GM23338 (cell line): Measurements from ENCODE around the gene SIK2. TPM values are rescaled to one million over a fixed set of nuclear protein-coding genes. Genes with fewer than 3 reads are reported as not detected.
A peak's percentile ranks its signal among the peaks of the same experiment; 100 is the strongest.

Experiments
- ATAC-seq: fragments of 200-7000 bp; cut with Tn5 transposase; 3 replicates; pipeline ENCODE4 v1.9.1; 2020
- DNase-seq: peaks from one replicate; pipeline ENCODE4 v3.0.0-alpha.2; 2015; ENCODE audit warnings: low spot score
- H2AFZ ChIP-seq: fragments of 200-600 bp; sonication (generic); 2 replicates; pipeline ENCODE4 v1.8.0; 2016; ENCODE audit warnings: antibody characterized with exemption, mild to moderate bottlenecking, moderate library complexity
- H3F3A ChIP-seq: fragments of 200-600 bp; sonication (generic); replicated peaks from 2 replicates; pipeline ENCODE4 v1.8.0; 2017; ENCODE audit warnings: antibody characterized with exemption, mixed run types, low read depth
- H3K27ac ChIP-seq: fragments of 200-600 bp; sonication (generic); 2 replicates; pipeline ENCODE4 v1.6.1; 2016; ENCODE audit warnings: low read depth
- H3K27me3 ChIP-seq: fragments of 200-600 bp; sonication (generic); 2 replicates; pipeline ENCODE4 v1.8.0; 2016; ENCODE audit warnings: mild to moderate bottlenecking, mixed run types, moderate library complexity; ENCODE audit not compliant: insufficient read depth
- H3K36me3 ChIP-seq: fragments of 200-600 bp; sonication (generic); 2 replicates; pipeline ENCODE4 v1.8.0; 2016; ENCODE audit warnings: mild to moderate bottlenecking; ENCODE audit not compliant: insufficient read depth
- H3K4me1 ChIP-seq: fragments of 200-600 bp; sonication (generic); 2 replicates; pipeline ENCODE4 v1.8.0; 2016; ENCODE audit warnings: mild to moderate bottlenecking, moderate library complexity; ENCODE audit not compliant: insufficient read depth
- H3K4me2 ChIP-seq: fragments of 200-600 bp; sonication (generic); 2 replicates; pipeline ENCODE4 v1.7.1; 2017; ENCODE audit warnings: mixed run types
- H3K4me3 ChIP-seq: fragments of 200-600 bp; sonication (generic); 2 replicates; pipeline ENCODE4 v1.6.1; 2016; ENCODE audit warnings: mixed run types
- H3K79me2 ChIP-seq: fragments of 200-600 bp; sonication (generic); replicated peaks from 2 replicates; pipeline ENCODE4 v1.8.0; 2017; ENCODE audit warnings: mild to moderate bottlenecking; ENCODE audit not compliant: insufficient read depth
- H3K9me2 ChIP-seq: fragments of 200-600 bp; sonication (generic); 2 replicates; pipeline ENCODE4 v1.8.0; 2017; ENCODE audit not compliant: insufficient read depth
- H4K20me1 ChIP-seq: fragments of 200-600 bp; sonication (generic); replicated peaks from 2 replicates; pipeline ENCODE4 v1.8.0; 2017; ENCODE audit warnings: mild to moderate bottlenecking; ENCODE audit not compliant: insufficient read depth
- H3K27ac Mint-ChIP-seq: 2 replicates; pipeline ENCODE4 v1.8.0; 2020; ENCODE audit warnings: inconsistent platforms, mild to moderate bottlenecking, moderate library complexity, mixed read lengths
- H3K27me3 Mint-ChIP-seq: 3 replicates; pipeline ENCODE4 v1.8.0; 2022; ENCODE audit warnings: low read depth, mild to moderate bottlenecking, moderate library complexity, mixed read lengths, inconsistent platforms; ENCODE audit not compliant: insufficient read depth, poor library complexity
- H3K36me3 Mint-ChIP-seq: 3 replicates; pipeline ENCODE4 v1.8.0; 2021; ENCODE audit warnings: low read depth, mild to moderate bottlenecking, inconsistent platforms, moderate library complexity, mixed read lengths
- H3K4me1 Mint-ChIP-seq: 3 replicates; pipeline ENCODE4 v1.8.0; 2020; ENCODE audit warnings: mild to moderate bottlenecking, inconsistent platforms, mixed read lengths
- H3K4me3 Mint-ChIP-seq: 3 replicates; pipeline ENCODE4 v1.8.0; 2021; ENCODE audit warnings: moderate library complexity, mild to moderate bottlenecking, inconsistent platforms, mixed read lengths
- H3K9me3 Mint-ChIP-seq: 3 replicates; pipeline ENCODE4 v1.8.0; 2020; ENCODE audit warnings: moderate library complexity, mild to moderate bottlenecking, inconsistent platforms, mixed read lengths
- CREB1 ChIP-seq: fragments of 250-450 bp; sonication (Bioruptor Pico); IDR thresholded peaks from 2 replicates; pipeline ENCODE4 v1.5.0; 2020; ENCODE audit warnings: low read depth, mild to moderate bottlenecking, moderate library complexity
- EZH2 ChIP-seq: fragments of 200-600 bp; sonication (generic); IDR thresholded peaks from one replicate; pipeline ENCODE4 v1.8.0; 2017; ENCODE audit warnings: antibody characterized with exemption, mild to moderate bottlenecking, low read depth; ENCODE audit not compliant: unreplicated experiment
- EZH2phosphoT487 ChIP-seq: fragments of 200-600 bp; sonication (generic); IDR thresholded peaks from one replicate; pipeline ENCODE4 v1.8.1; 2018; ENCODE audit warnings: antibody characterized with exemption; ENCODE audit not compliant: unreplicated experiment
- JUNB ChIP-seq: IDR thresholded peaks from one replicate; pipeline ENCODE4 v1.6.1; 2016; ENCODE audit warnings: antibody characterized with exemption; ENCODE audit not compliant: unreplicated experiment
- NANOG ChIP-seq: IDR thresholded peaks from 2 replicates; pipeline ENCODE4 v1.6.1; 2016; ENCODE audit warnings: antibody characterized with exemption, borderline replicate concordance
- POLR2AphosphoS5 ChIP-seq: IDR thresholded peaks from 2 replicates; pipeline ENCODE4 v1.6.1; 2016; ENCODE audit warnings: antibody characterized with exemption, low read depth
- REST ChIP-seq: IDR thresholded peaks from one replicate; pipeline ENCODE4 v1.6.1; 2018; ENCODE audit warnings: antibody characterized with exemption; ENCODE audit not compliant: unreplicated experiment
- STAT1 ChIP-seq: IDR thresholded peaks from one replicate; pipeline ENCODE4 v1.6.1; 2016; ENCODE audit warnings: antibody characterized with exemption; ENCODE audit not compliant: unreplicated experiment
- ZNF114 ChIP-seq: fragments of 250-450 bp; sonication (Bioruptor Pico); IDR thresholded peaks from 2 replicates; pipeline ENCODE4 v1.5.0; 2020; ENCODE audit warnings: mild to moderate bottlenecking, moderate library complexity
- ZNF331 ChIP-seq: fragments of 250-450 bp; sonication (Bioruptor Pico); IDR thresholded peaks from 2 replicates; pipeline ENCODE4 v1.5.0; 2020; ENCODE audit warnings: low read depth, mild to moderate bottlenecking, moderate library complexity
- polyA plus RNA-seq: library from polyadenylated mRNA; unstranded; fragments of >200 nt; fragmentation: Nextera tagmentation; extraction: Ambion mirVana; gene quantifications from 2 replicates; pipeline ENCODE4 v1.2.1, GENCODE V29; 2016
- total RNA-seq: library from RNA; depleted of rRNA; stranded (reverse); fragments of >200 nt; shearing (Covaris generic); gene quantifications from 2 replicates; pipeline ENCODE4 v1.2.3, GENCODE V29; 2014
- TF ChIP-seq, protein P1 (sequence below): IDR thresholded peaks from 2 replicates; pipeline ENCODE4 v1.6.1; 2016; ENCODE audit warnings: antibody characterized with exemption
- TF ChIP-seq, protein P2 (sequence below): fragments of 250-450 bp; sonication (Bioruptor Pico); IDR thresholded peaks from 2 replicates; pipeline ENCODE4 v1.5.0; 2020; ENCODE audit warnings: mild to moderate bottlenecking, moderate library complexity

Gene SIK2
- total and polyA plus RNA-seq, 2 experiments from 2014 or later = 2.3 to 6.7 TPM

- H3K9me3 Mint-ChIP-seq = no peaks in the 10 kb centered on the region
- no peak overlapping the region; the same call in 1 of the 2 replicates for H3K27ac ChIP-seq
These were observed 175.9 kb downstream of the SIK2 start for GRCh38 chr11:111778047-111778558.

DNA sequence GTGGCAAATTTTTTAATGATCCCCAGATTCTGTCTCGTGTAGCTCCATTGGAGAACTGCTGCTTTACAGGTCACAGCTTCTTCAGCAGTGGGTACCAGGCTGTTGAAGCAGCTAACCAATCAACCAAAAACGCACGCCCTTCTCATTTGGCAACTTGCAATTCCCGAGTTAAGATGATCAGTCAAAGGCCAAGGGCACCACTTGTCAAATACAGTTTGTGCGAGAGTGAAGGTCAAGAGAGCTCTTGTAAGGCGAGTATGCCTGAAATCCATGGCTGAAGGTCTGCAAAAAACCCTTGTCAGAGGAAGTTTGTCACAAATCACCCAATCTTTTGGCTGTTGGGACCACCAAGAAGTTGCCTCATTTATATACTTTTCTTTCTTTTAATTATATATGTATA, 176.9 kb downstream of the SIK2 start:
- no peaks in the 10 kb centered on the region for H3K79me2 ChIP-seq
- H3K9me3 Mint-ChIP-seq = no peaks in the 10 kb centered on the region
- H3K27me3 ChIP-seq = no peaks in the 10 kb centered on the region
- no peaks in the 10 kb centered on the region for H3K9me2 ChIP-seq
- no peak overlapping the region for H3K4me3 Mint-ChIP-seq
- H4K20me1 ChIP-seq = no peaks in the 10 kb centered on the region
- no peaks in the 10 kb centered on the region for H3F3A ChIP-seq
- H3K27ac ChIP-seq = no peak overlapping the region
- no peak for ATAC-seq
- no peak overlapping the region for H3K4me2 ChIP-seq
- no peak for DNase-seq
- H3K27me3 Mint-ChIP-seq = peaks cover 1% of the 10 kb centered on the region
- TF ChIP-seq, protein P1, sequence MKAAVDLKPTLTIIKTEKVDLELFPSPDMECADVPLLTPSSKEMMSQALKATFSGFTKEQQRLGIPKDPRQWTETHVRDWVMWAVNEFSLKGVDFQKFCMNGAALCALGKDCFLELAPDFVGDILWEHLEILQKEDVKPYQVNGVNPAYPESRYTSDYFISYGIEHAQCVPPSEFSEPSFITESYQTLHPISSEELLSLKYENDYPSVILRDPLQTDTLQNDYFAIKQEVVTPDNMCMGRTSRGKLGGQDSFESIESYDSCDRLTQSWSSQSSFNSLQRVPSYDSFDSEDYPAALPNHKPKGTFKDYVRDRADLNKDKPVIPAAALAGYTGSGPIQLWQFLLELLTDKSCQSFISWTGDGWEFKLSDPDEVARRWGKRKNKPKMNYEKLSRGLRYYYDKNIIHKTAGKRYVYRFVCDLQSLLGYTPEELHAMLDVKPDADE = no peak
- TF ChIP-seq ZNF331 (no peak), REST (no peak), ZNF114 (no peak), NANOG (no peak), POLR2AphosphoS5 (no peak), EZH2phosphoT487 (no peak), JUNB (no peak), STAT1 (no peak), EZH2 (no peak), CREB1 (no peak)
- TF ChIP-seq, protein P2, sequence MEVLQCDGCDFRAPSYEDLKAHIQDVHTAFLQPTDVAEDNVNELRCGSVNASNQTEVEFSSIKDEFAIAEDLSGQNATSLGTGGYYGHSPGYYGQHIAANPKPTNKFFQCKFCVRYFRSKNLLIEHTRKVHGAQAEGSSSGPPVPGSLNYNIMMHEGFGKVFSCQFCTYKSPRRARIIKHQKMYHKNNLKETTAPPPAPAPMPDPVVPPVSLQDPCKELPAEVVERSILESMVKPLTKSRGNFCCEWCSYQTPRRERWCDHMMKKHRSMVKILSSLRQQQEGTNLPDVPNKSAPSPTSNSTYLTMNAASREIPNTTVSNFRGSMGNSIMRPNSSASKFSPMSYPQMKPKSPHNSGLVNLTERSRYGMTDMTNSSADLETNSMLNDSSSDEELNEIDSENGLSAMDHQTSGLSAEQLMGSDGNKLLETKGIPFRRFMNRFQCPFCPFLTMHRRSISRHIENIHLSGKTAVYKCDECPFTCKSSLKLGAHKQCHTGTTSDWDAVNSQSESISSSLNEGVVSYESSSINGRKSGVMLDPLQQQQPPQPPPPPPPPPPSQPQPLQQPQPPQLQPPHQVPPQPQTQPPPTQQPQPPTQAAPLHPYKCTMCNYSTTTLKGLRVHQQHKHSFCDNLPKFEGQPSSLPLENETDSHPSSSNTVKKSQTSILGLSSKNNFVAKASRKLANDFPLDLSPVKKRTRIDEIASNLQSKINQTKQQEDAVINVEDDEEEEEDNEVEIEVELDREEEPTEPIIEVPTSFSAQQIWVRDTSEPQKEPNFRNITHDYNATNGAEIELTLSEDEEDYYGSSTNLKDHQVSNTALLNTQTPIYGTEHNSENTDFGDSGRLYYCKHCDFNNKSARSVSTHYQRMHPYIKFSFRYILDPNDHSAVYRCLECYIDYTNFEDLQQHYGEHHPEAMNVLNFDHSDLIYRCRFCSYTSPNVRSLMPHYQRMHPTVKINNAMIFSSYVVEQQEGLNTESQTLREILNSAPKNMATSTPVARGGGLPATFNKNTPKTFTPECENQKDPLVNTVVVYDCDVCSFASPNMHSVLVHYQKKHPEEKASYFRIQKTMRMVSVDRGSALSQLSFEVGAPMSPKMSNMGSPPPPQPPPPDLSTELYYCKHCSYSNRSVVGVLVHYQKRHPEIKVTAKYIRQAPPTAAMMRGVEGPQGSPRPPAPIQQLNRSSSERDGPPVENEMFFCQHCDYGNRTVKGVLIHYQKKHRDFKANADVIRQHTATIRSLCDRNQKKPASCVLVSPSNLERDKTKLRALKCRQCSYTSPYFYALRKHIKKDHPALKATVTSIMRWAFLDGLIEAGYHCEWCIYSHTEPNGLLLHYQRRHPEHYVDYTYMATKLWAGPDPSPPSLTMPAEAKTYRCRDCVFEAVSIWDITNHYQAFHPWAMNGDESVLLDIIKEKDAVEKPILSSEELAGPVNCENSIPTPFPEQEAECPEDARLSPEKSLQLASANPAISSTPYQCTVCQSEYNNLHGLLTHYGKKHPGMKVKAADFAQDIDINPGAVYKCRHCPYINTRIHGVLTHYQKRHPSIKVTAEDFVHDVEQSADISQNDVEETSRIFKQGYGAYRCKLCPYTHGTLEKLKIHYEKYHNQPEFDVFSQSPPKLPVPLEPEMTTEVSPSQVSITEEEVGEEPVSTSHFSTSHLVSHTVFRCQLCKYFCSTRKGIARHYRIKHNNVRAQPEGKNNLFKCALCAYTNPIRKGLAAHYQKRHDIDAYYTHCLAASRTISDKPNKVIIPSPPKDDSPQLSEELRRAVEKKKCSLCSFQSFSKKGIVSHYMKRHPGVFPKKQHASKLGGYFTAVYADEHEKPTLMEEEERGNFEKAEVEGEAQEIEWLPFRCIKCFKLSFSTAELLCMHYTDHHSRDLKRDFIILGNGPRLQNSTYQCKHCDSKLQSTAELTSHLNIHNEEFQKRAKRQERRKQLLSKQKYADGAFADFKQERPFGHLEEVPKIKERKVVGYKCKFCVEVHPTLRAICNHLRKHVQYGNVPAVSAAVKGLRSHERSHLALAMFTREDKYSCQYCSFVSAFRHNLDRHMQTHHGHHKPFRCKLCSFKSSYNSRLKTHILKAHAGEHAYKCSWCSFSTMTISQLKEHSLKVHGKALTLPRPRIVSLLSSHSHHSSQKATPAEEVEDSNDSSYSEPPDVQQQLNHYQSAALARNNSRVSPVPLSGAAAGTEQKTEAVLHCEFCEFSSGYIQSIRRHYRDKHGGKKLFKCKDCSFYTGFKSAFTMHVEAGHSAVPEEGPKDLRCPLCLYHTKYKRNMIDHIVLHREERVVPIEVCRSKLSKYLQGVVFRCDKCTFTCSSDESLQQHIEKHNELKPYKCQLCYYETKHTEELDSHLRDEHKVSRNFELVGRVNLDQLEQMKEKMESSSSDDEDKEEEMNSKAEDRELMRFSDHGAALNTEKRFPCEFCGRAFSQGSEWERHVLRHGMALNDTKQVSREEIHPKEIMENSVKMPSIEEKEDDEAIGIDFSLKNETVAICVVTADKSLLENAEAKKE (CRISPR knock-in tag) = no peak
- no peak overlapping the region for H2AFZ ChIP-seq
- H3K4me3 ChIP-seq = no peak overlapping the region
- H3K27ac Mint-ChIP-seq = no peak overlapping the region
- no peaks in the 10 kb centered on the region for H3K36me3 Mint-ChIP-seq
- H3K36me3 ChIP-seq = no peaks in the 10 kb centered on the region
- H3K4me1 ChIP-seq = no peaks in the 10 kb centered on the region
- peaks cover 5% of the 10 kb centered on the region; the same call in 2 of the 3 replicates for H3K4me1 Mint-ChIP-seq

More at GRCh38 chr11:111778047-111778558, 175.9 kb downstream of the SIK2 start:
- H3F3A ChIP-seq = no peaks in the 10 kb centered on the region
- Mint-ChIP-seq H3K4me1 (peaks cover 5% of the 10 kb centered on the region; the same call in 2 of the 3 replicates), H3K27me3 (peaks cover 1% of the 10 kb centered on the region), H3K27ac (no peak overlapping the region), H3K4me3 (no peak overlapping the region), H3K36me3 (no peaks in the 10 kb centered on the region)
- TF ChIP-seq EZH2phosphoT487 (no peak), POLR2AphosphoS5 (no peak)
- no peaks in the 10 kb centered on the region for H3K9me2 ChIP-seq
- ATAC-seq = peak; percentile 48
- H4K20me1 ChIP-seq = no peaks in the 10 kb centered on the region
- H3K4me2 ChIP-seq = no peak overlapping the region
- no peaks in the 10 kb centered on the region for H3K36me3 ChIP-seq
- H2AFZ ChIP-seq = no peak overlapping the region
- no peak overlapping the region for H3K4me3 ChIP-seq
- no peaks in the 10 kb centered on the region for H3K79me2 ChIP-seq
- no peaks in the 10 kb centered on the region for H3K27me3 ChIP-seq
- no peaks in the 10 kb centered on the region for H3K4me1 ChIP-seq
- DNase-seq = no peak
